Thyroid gland (tissue), 4 donors: ENCODE measurements around the gene CDH1. TPM values are rescaled to one million over a fixed set of nuclear protein-coding genes. Genes with fewer than 3 reads are reported as not detected.
A peak's percentile ranks its signal among the peaks of the same experiment; 100 is the strongest.

Experiments
- DNase-seq, 2 donors: peaks; one replicate each; pipeline ENCODE4 v3.0.0-alpha.2; 2019
- H3K27ac ChIP-seq, 3 donors: fragments of 200-600 bp; sonication (generic); 1 replicate in 2 of 3; 2 replicates in 1 of 3; pipeline ENCODE4 v1.5.1; 2016 to 2019; ENCODE audit warnings: mild to moderate bottlenecking in 1 of 3, moderate library complexity in 1 of 3
- H3K27me3 ChIP-seq: fragments of 200-600 bp; sonication (generic); one replicate; pipeline ENCODE4 v1.5.1; 2019
- H3K36me3 ChIP-seq, 2 donors: fragments of 200-600 bp; sonication (generic); one replicate each; pipeline ENCODE4 v1.5.1; 2016 to 2019
- H3K4me1 ChIP-seq, 2 donors: fragments of 200-600 bp; sonication (generic); one replicate each; pipeline ENCODE4 v1.5.1; 2017 to 2019
- H3K4me3 ChIP-seq, 3 donors: fragments of 200-600 bp; sonication (generic); replicated peaks in 1 of 3; 1 replicate in 2 of 3; 2 replicates in 1 of 3; pipeline ENCODE4 v1.5.1; 2016; ENCODE audit warnings: mild to moderate bottlenecking in 1 of 3
- H3K9me3 ChIP-seq: fragments of 200-600 bp; sonication (generic); one replicate; pipeline ENCODE4 v1.5.1; 2017
- CTCF ChIP-seq, 6 experiments: fragments of 200-600 bp in 3 of 6; fragments of 450-650 bp in 3 of 6; sonication (generic) in 3 of 6; IDR thresholded peaks; one replicate each; pipeline ENCODE4 v1.5.1; 2016 to 2019; ENCODE audit warnings: antibody characterized with exemption in 6 of 6, mild to moderate bottlenecking in 2 of 6, inconsistent platforms in 1 of 6, moderate library complexity in 1 of 6
- POLR2A ChIP-seq, 2 donors: fragments of 450-650 bp; IDR thresholded peaks; one replicate each; pipeline ENCODE4 v1.6.1; 2017; ENCODE audit warnings: antibody characterized with exemption in 2 of 2, mild to moderate bottlenecking in 2 of 2, moderate library complexity in 1 of 2
- WGBS, 2 donors: methylation state at CpG; one replicate each; pipeline ENCODE4 v1.1.5; 2017; 5-methylcytosine and 5-hydroxymethylcytosine counted together
- intact Hi-C: fragments of 100-400 bp; cut with DNase I; formaldehyde crosslinking; loops from one replicate; pipeline ENCODE4 v1.15.1; 2023
- total RNA-seq, 4 donors: library from RNA; depleted of rRNA; stranded (reverse); fragments of >200 nt; gene quantifications; one replicate each; pipeline ENCODE4 v1.2.3, GENCODE V29; 2016

CDH1 gene
- total RNA-seq, 4 donors from 2014 or later: 177 to 287 (median 279) TPM

- Histone ChIP-seq H3K27me3 (no peaks in the 10 kb centered on the region), H3K27ac (no peak overlapping the region), H3K9me3 (no peaks in the 10 kb centered on the region), H3K36me3 (no peaks in the 10 kb centered on the region), H3K4me1 (peaks cover 25 to 37% of the 10 kb centered on the region in 2 donors), H3K4me3 (no peak overlapping the region)
- no peak for DNase-seq
- intact Hi-C loops: no loop called here
- TF ChIP-seq CTCF (IDR thresholded peaks at IDR 0.05) (no peak), POLR2A (IDR thresholded peaks at IDR 0.05) (no peak)
- WGBS, 2 donors: 96 to 100% methylated on average over 2 of the region's 2 CpGs
Observed at GRCh38 chr16:68772871-68773270, 35.8 kb downstream of the CDH1 start.

GRCh38 chr16:68774982-68775634, 38.0 kb downstream of the CDH1 start:
- intact Hi-C loops: no loop called here
- WGBS, 2 donors: 55 to 65% methylated on average over 7 of the region's 7 CpGs

GRCh38 chr16:68776821-68777485, 39.9 kb downstream of the CDH1 start:
- H3K9me3 ChIP-seq: no peaks in the 10 kb centered on the region
- intact Hi-C loops: no loop called here
- WGBS, 2 donors: 60 to 65% methylated on average over 6 of the region's 6 CpGs
- H3K27ac ChIP-seq: peak overlapping the region; percentile 51 to 77 (median 63)
- H3K36me3 ChIP-seq: no peaks in the 10 kb centered on the region
- no peaks in the 10 kb centered on the region for H3K27me3 ChIP-seq
- TF ChIP-seq POLR2A (IDR thresholded peaks at IDR 0.05): no peak
- no peak for TF ChIP-seq CTCF (IDR thresholded peaks at IDR 0.05)
- H3K4me1 ChIP-seq: peaks cover 61 to 68% of the 10 kb centered on the region in 2 donors
- no peak overlapping the region for H3K4me3 ChIP-seq
- no peak for DNase-seq

More at GRCh38 chr16:68774982-68775634, 38.0 kb downstream of the CDH1 start:
- H3K4me1 ChIP-seq: peaks cover 48 to 59% of the 10 kb centered on the region in 2 donors
- H3K27ac ChIP-seq: peak overlapping the region; percentile 51 to 77 (median 63)
- DNase-seq: no peak
- no peaks in the 10 kb centered on the region for H3K9me3 ChIP-seq
- no peak overlapping the region for H3K4me3 ChIP-seq
- TF ChIP-seq POLR2A (IDR thresholded peaks at IDR 0.05) (peak in 1 of 2 donors; percentile 12), CTCF (IDR thresholded peaks at IDR 0.05) (no peak)
- H3K36me3 ChIP-seq: no peaks in the 10 kb centered on the region
- H3K27me3 ChIP-seq: no peaks in the 10 kb centered on the region

GRCh38 chr16:68778551-68779231, 41.6 kb downstream of the CDH1 start:
- no peaks in the 10 kb centered on the region for H3K9me3 ChIP-seq
- no peaks in the 10 kb centered on the region for H3K36me3 ChIP-seq
- intact Hi-C loops: no loop called here
- H3K27ac ChIP-seq: peak overlapping the region; percentile 77 to 85 (median 79)
- H3K4me1 ChIP-seq: peaks cover 77 to 84% of the 10 kb centered on the region in 2 donors
- no peaks in the 10 kb centered on the region for H3K27me3 ChIP-seq
- no peak overlapping the region for H3K4me3 ChIP-seq
- peak in 1 of 2 donors; percentile 39 for TF ChIP-seq POLR2A (IDR thresholded peaks at IDR 0.05)
- TF ChIP-seq CTCF (IDR thresholded peaks at IDR 0.05): no peak
- 38 to 43% methylated on average over 6 of the region's 6 CpGs for WGBS, 2 donors
- peak; percentile 60 to 65 for DNase-seq
